ENCODE data around the gene GPA33.

DNA sequence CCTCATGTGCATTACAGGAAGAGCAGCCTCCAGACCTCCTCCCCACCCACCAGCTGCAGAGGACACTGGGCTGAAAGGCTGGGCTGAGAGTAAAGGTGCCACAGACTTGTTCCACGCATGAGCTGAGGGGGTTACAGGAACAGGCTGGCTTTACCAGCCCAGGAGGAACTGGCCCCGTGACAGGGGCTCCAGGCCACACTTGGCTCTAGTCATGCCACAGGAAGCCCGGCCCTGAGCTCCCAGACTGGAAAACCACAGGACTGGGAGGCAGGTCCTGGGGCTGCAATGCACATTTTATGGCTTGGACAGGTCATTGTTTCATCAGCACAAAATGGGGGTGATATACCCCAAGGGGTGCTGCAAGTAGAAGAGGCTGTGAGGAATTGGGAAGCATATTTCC, 35.6 kb downstream of the GPA33 start:
- TF ChIP-seq, protein P1, sequence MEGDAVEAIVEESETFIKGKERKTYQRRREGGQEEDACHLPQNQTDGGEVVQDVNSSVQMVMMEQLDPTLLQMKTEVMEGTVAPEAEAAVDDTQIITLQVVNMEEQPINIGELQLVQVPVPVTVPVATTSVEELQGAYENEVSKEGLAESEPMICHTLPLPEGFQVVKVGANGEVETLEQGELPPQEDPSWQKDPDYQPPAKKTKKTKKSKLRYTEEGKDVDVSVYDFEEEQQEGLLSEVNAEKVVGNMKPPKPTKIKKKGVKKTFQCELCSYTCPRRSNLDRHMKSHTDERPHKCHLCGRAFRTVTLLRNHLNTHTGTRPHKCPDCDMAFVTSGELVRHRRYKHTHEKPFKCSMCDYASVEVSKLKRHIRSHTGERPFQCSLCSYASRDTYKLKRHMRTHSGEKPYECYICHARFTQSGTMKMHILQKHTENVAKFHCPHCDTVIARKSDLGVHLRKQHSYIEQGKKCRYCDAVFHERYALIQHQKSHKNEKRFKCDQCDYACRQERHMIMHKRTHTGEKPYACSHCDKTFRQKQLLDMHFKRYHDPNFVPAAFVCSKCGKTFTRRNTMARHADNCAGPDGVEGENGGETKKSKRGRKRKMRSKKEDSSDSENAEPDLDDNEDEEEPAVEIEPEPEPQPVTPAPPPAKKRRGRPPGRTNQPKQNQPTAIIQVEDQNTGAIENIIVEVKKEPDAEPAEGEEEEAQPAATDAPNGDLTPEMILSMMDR (IDR thresholded peaks at IDR 0.05): no peak
- no peak for TF ChIP-seq POLR2A (IDR thresholded peaks at IDR 0.05)
